Right lobe of liver (tissue), 6 donors: Measurements from ENCODE around the gene FAM135A. TPM values are rescaled to one million over a fixed set of nuclear protein-coding genes. Genes with fewer than 3 reads are reported as not detected.

Source experiments
- ATAC-seq, 4 donors: fragments of 200-7000 bp; cut with Tn5 transposase; one replicate each; pipeline ENCODE4 v1.9.1; 2020; ENCODE audit warnings: mild to moderate bottlenecking in 4 of 4, moderate library complexity in 4 of 4
- DNase-seq, 3 donors: peaks; one replicate each; pipeline ENCODE4 v3.0.0-alpha.2; 2020
- H3K27ac ChIP-seq, 3 donors: fragments of 200-600 bp; one replicate each; pipeline ENCODE4 v1.8.0; 2022
- H3K27me3 ChIP-seq, 2 donors: fragments of 200-600 bp; one replicate each; pipeline ENCODE4 v1.8.0; 2022
- H3K36me3 ChIP-seq, 4 donors: fragments of 200-600 bp; sonication (generic) in 1 of 4; one replicate each; pipeline versions ENCODE4 v1.5.1 to v1.8.0; 2017 to 2022; ENCODE audit warnings: control low read depth in 1 of 4
- H3K4me1 ChIP-seq, 4 donors: fragments of 200-600 bp; sonication (generic) in 1 of 4; one replicate each; pipeline versions ENCODE4 v1.5.1 to v1.8.0; 2017 to 2022; ENCODE audit warnings: control low read depth in 1 of 4
- H3K4me3 ChIP-seq, 3 donors: fragments of 200-600 bp; one replicate each; pipeline ENCODE4 v1.8.0; 2022
- H3K9me3 ChIP-seq, 4 donors: fragments of 200-600 bp; sonication (generic) in 1 of 4; one replicate each; pipeline versions ENCODE4 v1.5.1 to v1.8.0; 2017 to 2022; ENCODE audit warnings: control low read depth in 1 of 4
- CTCF ChIP-seq, 4 donors: fragments of 200-600 bp in 3 of 4; fragments of 450-650 bp in 1 of 4; IDR thresholded peaks; one replicate each; pipeline versions ENCODE4 v1.5.1 to v1.8.0; 2016 to 2022; ENCODE audit warnings: antibody characterized with exemption in 4 of 4, mild to moderate bottlenecking in 2 of 4
- POLR2A ChIP-seq: fragments of 450-650 bp; IDR thresholded peaks from one replicate; pipeline ENCODE4 v1.6.1; 2017; ENCODE audit warnings: antibody characterized with exemption, mild to moderate bottlenecking
- WGBS: methylation state at CpG from one replicate; pipeline ENCODE4 v1.1.6; 2018; ENCODE audit warnings: low coverage, low lambda C conversion rate; ENCODE audit not compliant: insufficient coverage; ENCODE audit errors: missing lambda C conversion rate; 5-methylcytosine and 5-hydroxymethylcytosine counted together
- intact Hi-C, 2 donors: fragments of 100-400 bp; cut with DNase I; formaldehyde crosslinking; loops; one replicate each; pipeline versions ENCODE4 v1.11.2 to v1.14.1; 2022
- total RNA-seq, 6 experiments: library from RNA; depleted of rRNA in 2 of 6; stranded (reverse); fragments of >200 nt in 2 of 6; fragmentation: NEBNext Ultra II Directional in 3 of 6; extraction: Animal tissue kit (Norgen Biotek cat#: 25700) in 3 of 6; gene quantifications; one replicate each; pipeline versions ENCODE4 v1.1.0 to v1.2.4, GENCODE V29; 2016 to 2023
- donor health status: DM: no; HTN: yes; CAD: no.
- donor health status: DM: no; HTN: no; CAD: no.
- donor health status: DM: no; HTN: no; CAD: no.
- donor health status: DM: no; HTN: yes; CAD: no.
- donor health status: DM: no; HTN: yes; CAD: no.

The FAM135A gene
- total RNA-seq, 6 experiments from 2014 or later = 3.9 to 17.0 (median 8.0) TPM

DNA sequence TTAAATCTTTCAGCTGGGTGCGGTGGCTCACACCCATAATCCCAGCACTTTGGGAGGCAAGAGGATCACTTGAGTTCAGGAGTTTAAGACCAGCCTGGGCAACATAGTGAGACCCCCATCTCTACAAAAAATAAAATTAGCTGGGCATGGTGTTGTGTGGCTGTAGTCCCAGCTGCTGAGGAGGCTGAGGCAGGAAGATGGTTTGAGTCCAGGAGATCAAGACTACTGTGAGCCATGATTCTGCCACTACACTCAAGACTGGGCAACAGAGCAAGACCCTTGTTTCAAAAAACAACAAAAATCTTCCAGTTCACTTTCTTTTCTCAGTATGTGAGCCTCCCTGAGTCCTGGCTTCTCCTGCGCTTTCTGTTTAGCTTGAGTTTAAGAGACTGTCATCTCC is 161.3 kb downstream of the FAM135A start:
- Histone ChIP-seq H3K9me3 (no peaks in the 10 kb centered on the region), H3K4me1 (no peaks in the 10 kb centered on the region), H3K27me3 (no peaks in the 10 kb centered on the region), H3K36me3 (no peaks in the 10 kb centered on the region), H3K4me3 (no peak overlapping the region), H3K27ac (no peak overlapping the region)
- no peak for ATAC-seq
- intact Hi-C loops = no loop called here
- DNase-seq = no peak
- WGBS = 100% methylated on average over 2 of the region's 2 CpGs
- TF ChIP-seq POLR2A = no peak
- TF ChIP-seq CTCF (IDR thresholded peaks at IDR 0.05) = no peak

DNA sequence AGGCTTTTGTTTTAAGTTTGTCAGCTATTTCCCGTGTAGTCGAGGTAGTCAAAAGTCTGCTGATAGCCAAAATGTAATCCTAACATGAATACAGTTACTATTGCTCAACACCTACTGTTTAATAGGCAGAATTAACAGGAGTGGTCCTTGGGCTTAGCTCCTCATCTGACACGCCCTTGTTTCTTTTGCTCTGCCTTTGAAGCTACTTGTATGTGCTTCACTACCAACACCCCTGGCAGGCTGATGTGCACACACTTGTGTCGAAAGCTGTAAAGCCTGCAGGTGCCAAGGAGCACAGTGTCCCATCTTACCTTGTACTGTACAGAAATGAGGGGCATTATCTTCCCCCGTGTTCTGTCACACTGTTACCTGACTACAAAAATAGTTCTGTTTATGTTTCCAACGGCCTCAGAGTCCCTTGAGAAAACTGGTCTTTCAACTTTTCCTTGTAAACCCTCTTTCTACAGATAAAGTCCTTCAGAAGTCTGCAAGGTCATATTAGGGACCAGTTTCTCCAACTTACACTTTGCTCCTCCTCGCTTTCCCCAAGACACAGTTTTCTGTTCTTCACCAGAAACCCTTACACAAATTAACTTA is 162.7 kb downstream of the FAM135A start:
- Histone ChIP-seq H3K27me3 (no peaks in the 10 kb centered on the region), H3K36me3 (peaks cover 0 to 7% (median 0%) of the 10 kb centered on the region in 4 donors), H3K4me3 (no peak overlapping the region), H3K9me3 (no peaks in the 10 kb centered on the region), H3K4me1 (no peaks in the 10 kb centered on the region), H3K27ac (no peak overlapping the region)
- ATAC-seq (no peak), DNase-seq (no peak)
- TF ChIP-seq POLR2A (no peak), CTCF (IDR thresholded peaks at IDR 0.05) (no peak)
- 70% methylated on average over 6 of the region's 7 CpGs for WGBS
- intact Hi-C loops = no loop called here

- no peak for ATAC-seq
- no peaks in the 10 kb centered on the region for H3K27me3 ChIP-seq
- no peak overlapping the region for H3K4me3 ChIP-seq
- DNase-seq = no peak
- no peaks in the 10 kb centered on the region for H3K9me3 ChIP-seq
- intact Hi-C loops = no loop called here
- peaks cover 0 to 8% (median 0%) of the 10 kb centered on the region in 4 donors for H3K36me3 ChIP-seq
- WGBS = 100% methylated on average over 1 of the region's 1 CpG
- no peak overlapping the region for H3K27ac ChIP-seq
- TF ChIP-seq POLR2A (no peak), CTCF (IDR thresholded peaks at IDR 0.05) (no peak)
- no peaks in the 10 kb centered on the region for H3K4me1 ChIP-seq
Measured at GRCh38 chr6:70586114-70586513, 172.8 kb downstream of the FAM135A start.

- no peak for TF ChIP-seq CTCF (IDR thresholded peaks at IDR 0.05)
- TF ChIP-seq POLR2A = no peak
- no peak overlapping the region for H3K4me3 ChIP-seq
- H3K36me3 ChIP-seq = no peaks in the 10 kb centered on the region
- no peak overlapping the region for H3K27ac ChIP-seq
- intact Hi-C loops = no loop called here
- ATAC-seq (no peak), DNase-seq (no peak)
- no peaks in the 10 kb centered on the region for H3K9me3 ChIP-seq
- H3K27me3 ChIP-seq = no peaks in the 10 kb centered on the region
- no peaks in the 10 kb centered on the region for H3K4me1 ChIP-seq
Measured at GRCh38 chr6:70590400-70590799, 177.1 kb downstream of the FAM135A start.
